CD8-positive, alpha-beta memory T cell (primary cell): Measurements from ENCODE around the gene FITM1. TPM values are rescaled to one million over a fixed set of nuclear protein-coding genes. Genes with fewer than 3 reads are reported as not detected.
"Not testable (repeated sequence)": the region's sequence is repeated elsewhere in the genome, so short reads cannot be mapped to it uniquely, and the experiment has no call there.

Source experiments
- CTCF ChIA-PET: fragments of 350-600 bp; sonication (Branson Sonifier 250); formaldehyde crosslinking; loops from one replicate; lab custom pipeline; 2021; ENCODE audit warnings: antibody characterized with exemption; lab: Charles Lee
- POLR2A ChIA-PET: fragments of 350-600 bp; sonication (Branson Sonifier 250); formaldehyde crosslinking; loops from one replicate; lab custom pipeline; 2021; ENCODE audit warnings: antibody characterized with exemption; lab: Charles Lee
- DNase-seq, 5 donors: peaks; one replicate each; pipeline versions ENCODE4 v3.0.0 to v3.0.0-alpha.2; 2020 to 2022; ENCODE audit warnings: mixed read lengths in 1 of 5
- H3K27ac ChIP-seq: one replicate; pipeline ENCODE4 v1.7.0; 2013; ENCODE audit warnings: low read depth, mild to moderate bottlenecking, low read length, moderate library complexity
- H3K27me3 ChIP-seq: 2 replicates; pipeline ENCODE4 v1.7.0; 2013; ENCODE audit warnings: low read length, mild to moderate bottlenecking; ENCODE audit not compliant: insufficient read depth, poor library complexity, severe bottlenecking
- H3K36me3 ChIP-seq: 2 replicates; pipeline ENCODE4 v1.7.0; 2013; ENCODE audit warnings: mild to moderate bottlenecking, low read length, moderate library complexity; ENCODE audit not compliant: insufficient read depth
- H3K4me1 ChIP-seq: 2 replicates; pipeline ENCODE4 v1.7.0; 2013; ENCODE audit warnings: mild to moderate bottlenecking, low read length, moderate library complexity; ENCODE audit not compliant: insufficient read depth
- H3K4me3 ChIP-seq: 2 replicates; pipeline ENCODE4 v1.7.0; 2013; ENCODE audit warnings: mild to moderate bottlenecking, low read length
- H3K9me3 ChIP-seq: 2 replicates; pipeline ENCODE4 v1.7.0; 2013; ENCODE audit warnings: mild to moderate bottlenecking, low read length
- H3K27ac Mint-ChIP-seq, 8 donors: one replicate each; pipeline ENCODE4 v1.8.0; 2020 to 2021; ENCODE audit warnings: mixed read lengths in 8 of 8, mild to moderate bottlenecking in 6 of 8, inconsistent platforms in 3 of 8, moderate library complexity in 3 of 8
- H3K27me3 Mint-ChIP-seq, 2 donors: one replicate each; pipeline ENCODE4 v1.8.0; 2020 to 2021; ENCODE audit warnings: mixed read lengths in 2 of 2, mild to moderate bottlenecking in 1 of 2, moderate library complexity in 1 of 2
- H3K36me3 Mint-ChIP-seq, 3 donors: one replicate each; pipeline ENCODE4 v1.8.0; 2020 to 2021; ENCODE audit warnings: mixed read lengths in 3 of 3, inconsistent platforms in 1 of 3, mild to moderate bottlenecking in 1 of 3
- H3K4me1 Mint-ChIP-seq, 3 donors: one replicate each; pipeline ENCODE4 v1.8.0; 2020 to 2021; ENCODE audit warnings: mixed read lengths in 3 of 3, inconsistent platforms in 1 of 3, mild to moderate bottlenecking in 1 of 3
- H3K4me3 Mint-ChIP-seq, 7 donors: one replicate each; pipeline ENCODE4 v1.8.0; 2020 to 2021; ENCODE audit warnings: mixed read lengths in 7 of 7, mild to moderate bottlenecking in 6 of 7, moderate library complexity in 4 of 7, inconsistent platforms in 2 of 7
- H3K9me3 Mint-ChIP-seq, 5 donors: one replicate each; pipeline ENCODE4 v1.8.0; 2020 to 2022; ENCODE audit warnings: mixed read lengths in 5 of 5, mild to moderate bottlenecking in 3 of 5, moderate library complexity in 2 of 5, inconsistent platforms in 1 of 5
- polyA plus RNA-seq: library from polyadenylated mRNA; unstranded; fragments of 300-500 nt; fragmentation: Illumina TruSeq; gene quantifications from one replicate; pipeline ENCODE4 v1.2.3, GENCODE V29; 2021
- total RNA-seq, 2 experiments: library from RNA; stranded (reverse); gene quantifications; one replicate each; pipeline ENCODE4 v1.2.3, GENCODE V29; 2021

Gene FITM1
- total and polyA plus RNA-seq, 3 experiments from 2014 or later, result 0.58 to 1.1 TPM; not detected in 1

DNA sequence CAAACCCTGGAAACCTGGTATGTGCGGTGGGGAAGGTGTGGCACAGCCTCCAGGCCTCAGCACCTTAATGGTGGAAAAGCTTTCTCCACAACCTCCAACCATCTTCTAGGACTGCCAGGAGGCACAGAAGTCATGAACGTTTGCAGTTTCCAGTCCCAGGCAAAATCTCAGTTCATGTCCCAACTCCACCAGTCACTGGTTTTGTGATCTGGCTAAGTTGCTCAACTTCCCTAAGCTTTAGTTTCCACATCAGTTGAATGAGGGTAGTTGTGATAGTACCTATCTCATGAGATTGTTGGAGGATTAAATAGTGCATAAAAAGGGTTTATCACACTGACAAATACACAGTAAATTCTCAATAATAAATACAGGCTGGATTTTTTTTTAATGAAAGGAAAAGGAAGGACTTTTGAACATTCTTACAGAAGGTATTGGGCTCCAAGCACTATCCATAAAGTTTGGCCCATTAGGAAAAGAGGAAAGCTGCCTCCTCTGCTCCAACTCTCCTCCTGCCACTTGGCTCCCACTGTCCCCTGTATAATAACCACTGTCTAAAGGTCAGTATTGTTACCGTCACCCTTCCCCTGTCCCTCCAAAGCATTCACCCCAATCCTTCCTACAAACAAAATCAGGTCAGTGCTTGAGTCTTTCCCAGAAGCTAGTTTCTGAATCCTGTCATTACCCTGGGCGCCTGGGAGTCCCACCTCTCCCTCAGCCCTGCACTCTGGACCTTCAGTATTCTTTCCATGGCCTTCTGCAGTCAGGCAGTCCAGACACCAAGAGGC is 30.1 kb upstream of the FITM1 start:
- no peaks in the 10 kb centered on the region for H3K27me3 ChIP-seq
- Mint-ChIP-seq H3K4me1 (peaks cover 9 to 10% (median 9%) of the 10 kb centered on the region in 3 donors), H3K27me3 (no peaks in the 10 kb centered on the region), H3K9me3 (no peaks in the 10 kb centered on the region), H3K36me3 (peaks cover 3 to 64% (median 13%) of the 10 kb centered on the region in 3 donors), H3K27ac (peak overlapping the region in 3 of 8 donors; percentile 18 to 88 (median 85)), H3K4me3 (no peak overlapping the region)
- H3K27ac ChIP-seq, result no peak overlapping the region
- peaks cover 6% of the 10 kb centered on the region for H3K4me1 ChIP-seq
- no peak overlapping the region for H3K4me3 ChIP-seq
- DNase-seq, result no peak
- H3K36me3 ChIP-seq, result peaks cover 6% of the 10 kb centered on the region
- ChIA-PET POLR2A (no interaction called here), CTCF (interaction anchor here (1.2 to 11.6 kb wide), 2 partner anchors 7 to 8 kb away, joined by 6 to 185 read pairs; partner anchors contain the start of gene PCK2)
- H3K9me3 ChIP-seq, result no peaks in the 10 kb centered on the region

DNA sequence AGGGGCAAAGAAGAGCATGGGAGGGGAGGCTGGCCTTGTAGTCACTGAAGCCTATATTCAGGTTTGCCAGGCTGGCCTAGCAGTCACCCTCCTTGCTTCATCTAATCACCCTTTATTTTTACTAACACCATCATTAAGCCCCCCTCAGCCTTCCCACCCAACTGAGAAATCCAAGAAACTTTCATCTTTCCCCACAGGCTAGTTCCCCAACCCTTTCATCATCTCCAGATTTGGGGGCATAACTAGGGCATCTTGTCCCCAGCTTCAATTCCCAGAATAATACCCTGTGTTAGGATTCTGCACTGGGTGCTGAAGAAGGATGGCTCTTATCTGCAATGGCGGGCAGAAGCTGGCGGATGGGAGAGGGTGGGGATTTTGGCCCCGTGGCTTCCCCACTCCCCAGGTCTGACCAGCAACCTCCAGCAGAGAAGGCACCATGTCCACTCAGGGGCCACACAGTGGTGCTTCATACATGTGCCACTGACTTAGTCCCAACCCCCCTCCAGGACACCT is 29.4 kb upstream of the FITM1 start:
- Mint-ChIP-seq H3K4me1 (peaks cover 3 to 5% (median 4%) of the 10 kb centered on the region in 3 donors), H3K36me3 (peaks cover 3 to 62% (median 13%) of the 10 kb centered on the region in 3 donors), H3K4me3 (no peak overlapping the region), H3K27me3 (no peaks in the 10 kb centered on the region), H3K9me3 (no peaks in the 10 kb centered on the region), H3K27ac (peak overlapping the region in 3 of 8 donors; percentile 39 to 85 (median 82))
- ChIA-PET POLR2A (no interaction called here), CTCF (interaction anchor here (1.2 to 11.6 kb wide), 2 partner anchors 7 to 8 kb away, joined by 6 to 185 read pairs; partner anchors contain the start of gene PCK2)
- Histone ChIP-seq H3K27me3 (no peaks in the 10 kb centered on the region), H3K9me3 (no peaks in the 10 kb centered on the region), H3K4me3 (no peak overlapping the region), H3K27ac (no peak overlapping the region), H3K36me3 (peaks cover 6% of the 10 kb centered on the region), H3K4me1 (no peaks in the 10 kb centered on the region)
- DNase-seq, result no peak

DNA sequence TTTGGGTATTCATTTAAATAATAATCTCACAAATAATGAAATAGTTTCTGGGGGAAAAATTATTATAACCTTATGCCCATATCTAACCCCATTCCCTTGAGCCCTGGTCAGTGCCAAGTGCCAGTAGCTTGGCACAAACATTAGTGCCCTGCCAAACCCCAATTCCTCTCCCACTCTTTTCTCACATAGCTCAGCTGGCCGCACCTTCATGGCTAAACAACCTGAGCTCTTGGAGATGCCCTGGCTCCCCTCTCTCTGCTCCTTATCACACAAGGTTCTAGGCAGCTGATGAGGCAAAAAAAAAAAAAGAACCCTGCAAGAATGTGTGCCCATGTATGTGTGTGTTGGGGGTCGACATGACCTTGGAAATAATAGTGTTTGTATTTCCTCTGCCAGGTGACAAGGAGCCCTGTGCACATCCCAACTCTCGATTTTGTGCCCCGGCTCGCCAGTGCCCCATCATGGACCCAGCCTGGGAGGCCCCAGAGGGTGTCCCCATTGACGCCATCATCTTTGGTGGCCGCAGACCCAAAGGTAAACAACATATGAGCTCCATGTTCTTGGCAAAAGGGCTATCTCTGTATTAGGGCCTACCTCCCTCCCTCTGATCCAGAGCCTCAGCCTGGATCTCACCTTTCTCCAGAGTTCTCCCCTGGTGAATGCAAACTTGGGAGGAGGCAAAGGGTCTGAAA is 28.0 kb upstream of the FITM1 start:
- ChIA-PET CTCF (interaction anchor here (1.0 to 11.6 kb wide), 2 partner anchors 9 to 44 kb away, joined by 3 to 185 read pairs; partner anchors contain the start of gene PCK2), POLR2A (interaction anchor here (0.5 to 0.7 kb wide), 2 partner anchors 25 to 230 kb away, joined by 4 read pairs; no protein-coding TSS in a partner anchor)
- H3K27ac ChIP-seq, result no peak overlapping the region
- Mint-ChIP-seq H3K27me3 (no peaks in the 10 kb centered on the region), H3K4me1 (no peaks in the 10 kb centered on the region), H3K9me3 (no peaks in the 10 kb centered on the region), H3K4me3 (no peak overlapping the region), H3K36me3 (peaks cover 3 to 59% (median 13%) of the 10 kb centered on the region in 3 donors), H3K27ac (no peak overlapping the region)
- H3K9me3 ChIP-seq, result no peaks in the 10 kb centered on the region
- DNase-seq, result no peak
- no peak overlapping the region for H3K4me3 ChIP-seq
- no peaks in the 10 kb centered on the region for H3K4me1 ChIP-seq
- H3K36me3 ChIP-seq, result peaks cover 6% of the 10 kb centered on the region
- H3K27me3 ChIP-seq, result no peaks in the 10 kb centered on the region

DNA sequence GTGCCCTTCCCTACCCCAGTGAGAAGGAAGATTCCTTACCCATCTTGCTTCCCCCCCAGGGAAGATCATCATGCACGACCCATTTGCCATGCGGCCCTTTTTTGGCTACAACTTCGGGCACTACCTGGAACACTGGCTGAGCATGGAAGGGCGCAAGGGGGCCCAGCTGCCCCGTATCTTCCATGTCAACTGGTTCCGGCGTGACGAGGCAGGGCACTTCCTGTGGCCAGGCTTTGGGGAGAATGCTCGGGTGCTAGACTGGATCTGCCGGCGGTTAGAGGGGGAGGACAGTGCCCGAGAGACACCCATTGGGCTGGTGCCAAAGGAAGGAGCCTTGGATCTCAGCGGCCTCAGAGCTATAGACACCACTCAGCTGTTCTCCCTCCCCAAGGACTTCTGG is 27.0 kb upstream of the FITM1 start:
- no peak for DNase-seq
- peaks cover 3 to 54% (median 13%) of the 10 kb centered on the region in 3 donors for H3K36me3 Mint-ChIP-seq
- H3K4me1 Mint-ChIP-seq, result peaks cover under 1 to 4% (median 2%) of the 10 kb centered on the region in 3 donors
- Histone ChIP-seq H3K4me3 (no peak overlapping the region), H3K27me3 (no peaks in the 10 kb centered on the region), H3K4me1 (peaks cover 1% of the 10 kb centered on the region), H3K27ac (no peak overlapping the region), H3K36me3 (peaks cover 6% of the 10 kb centered on the region), H3K9me3 (no peaks in the 10 kb centered on the region)
- H3K27me3 Mint-ChIP-seq, result no peaks in the 10 kb centered on the region
- H3K27ac Mint-ChIP-seq, result peak overlapping the region in 1 of 8 donors; percentile 50
- POLR2A ChIA-PET, result no interaction called here
- no peak overlapping the region for H3K4me3 Mint-ChIP-seq
- CTCF ChIA-PET, result interaction anchor here (0.9 to 11.6 kb wide), 2 partner anchors 10 to 52 kb away, joined by 3 to 185 read pairs; partner anchors contain the start of genes CARMIL3 and PCK2
- H3K9me3 Mint-ChIP-seq, result no peaks in the 10 kb centered on the region

DNA sequence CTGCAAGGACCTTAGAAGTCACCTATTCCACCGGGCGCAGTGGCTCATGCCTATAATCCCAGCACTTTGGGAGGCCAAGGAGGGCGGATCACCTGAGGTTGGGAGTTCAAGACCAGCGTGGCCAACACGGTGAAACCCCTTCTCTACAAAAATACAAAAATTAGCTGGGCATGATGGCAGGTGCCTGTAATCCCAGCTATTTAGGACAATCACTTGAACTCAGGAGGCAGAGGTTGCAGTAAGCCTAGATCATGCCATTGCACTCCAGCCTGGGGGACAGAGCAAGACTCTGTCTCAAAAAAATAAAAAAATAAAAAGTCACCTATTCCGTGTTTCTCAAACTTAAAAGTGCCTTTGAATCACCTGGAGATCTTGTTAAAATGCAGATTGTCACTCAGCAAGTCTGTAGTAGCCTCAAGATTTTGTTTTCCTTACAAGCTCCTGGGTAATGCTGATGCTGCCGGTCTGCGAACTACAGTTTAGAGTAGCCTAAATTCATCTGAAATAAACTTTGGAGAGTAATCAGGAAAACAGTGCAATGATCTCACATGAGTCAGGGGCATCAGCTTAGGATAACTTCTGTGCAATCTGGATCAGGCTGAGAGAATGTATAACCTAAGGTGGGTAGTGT is 24.7 kb upstream of the FITM1 start:
- CTCF ChIA-PET, result interaction anchor here (1.3 to 11.6 kb wide), 3 partner anchors 12 to 55 kb away, joined by 4 to 185 read pairs (median 114); partner anchors contain the start of genes IRF9 and PCK2
- DNase-seq, H3K36me3 ChIP-seq, H3K4me3 Mint-ChIP-seq, H3K9me3 ChIP-seq, H3K27me3 Mint-ChIP-seq, H3K9me3 Mint-ChIP-seq, H3K27me3 ChIP-seq, POLR2A ChIA-PET, H3K27ac ChIP-seq, H3K27ac Mint-ChIP-seq, H3K4me3 ChIP-seq: not testable (repeated sequence)
- H3K4me1 ChIP-seq, result peaks cover 12% of the 10 kb centered on the region
- Mint-ChIP-seq H3K36me3 (peaks cover 3 to 34% (median 8%) of the 10 kb centered on the region in 3 donors), H3K4me1 (peaks cover 8 to 14% (median 9%) of the 10 kb centered on the region in 3 donors)

DNA sequence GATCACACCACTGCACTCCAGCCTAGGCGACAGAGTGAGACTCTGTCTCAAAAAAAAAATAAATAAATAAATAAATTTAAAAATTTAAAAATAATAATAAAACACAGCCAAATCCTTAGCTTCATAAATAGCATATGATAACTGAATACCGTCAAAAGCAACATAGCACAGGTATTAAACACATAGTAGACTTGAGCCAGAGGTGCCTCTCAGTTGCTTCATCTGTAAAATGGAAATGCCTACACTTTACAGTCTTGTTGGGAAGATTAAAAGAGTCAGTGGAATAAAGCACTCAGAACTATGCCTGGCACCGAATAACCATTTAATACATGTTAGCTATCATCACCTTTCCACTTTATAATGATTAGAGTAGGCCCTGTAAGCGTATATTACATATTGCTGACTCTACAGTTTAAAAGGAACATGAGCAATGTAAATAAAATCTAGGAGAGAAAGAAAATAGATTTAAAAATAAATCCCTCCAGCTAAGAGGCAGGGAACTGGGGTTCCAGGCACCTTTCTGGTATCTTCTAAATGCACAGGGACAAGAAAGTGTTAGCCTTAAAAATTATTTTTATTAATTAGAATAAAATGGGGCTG is 23.7 kb upstream of the FITM1 start:
- H3K36me3 ChIP-seq, result peaks cover 6% of the 10 kb centered on the region
- CTCF ChIA-PET, result interaction anchor here (0.8 to 11.6 kb wide), 10 partner anchors 8 to 191 kb away, joined by 3 to 185 read pairs (median 4); partner anchors contain the start of genes DCAF11, IRF9, NRL and PCK2
- Mint-ChIP-seq H3K36me3 (peaks cover 3 to 26% (median 5%) of the 10 kb centered on the region in 3 donors), H3K4me1 (peaks cover 8 to 14% (median 9%) of the 10 kb centered on the region in 3 donors), H3K4me3 (no peak overlapping the region), H3K27ac (peak overlapping the region in 1 of 8 donors; percentile 26), H3K27me3 (no peaks in the 10 kb centered on the region), H3K9me3 (no peaks in the 10 kb centered on the region)
- DNase-seq, result no peak
- H3K27me3 ChIP-seq, result no peaks in the 10 kb centered on the region
- no peak overlapping the region for H3K4me3 ChIP-seq
- H3K4me1 ChIP-seq, result peaks cover 12% of the 10 kb centered on the region
- no peaks in the 10 kb centered on the region for H3K9me3 ChIP-seq
- no peak overlapping the region for H3K27ac ChIP-seq
- POLR2A ChIA-PET, result no interaction called here

DNA sequence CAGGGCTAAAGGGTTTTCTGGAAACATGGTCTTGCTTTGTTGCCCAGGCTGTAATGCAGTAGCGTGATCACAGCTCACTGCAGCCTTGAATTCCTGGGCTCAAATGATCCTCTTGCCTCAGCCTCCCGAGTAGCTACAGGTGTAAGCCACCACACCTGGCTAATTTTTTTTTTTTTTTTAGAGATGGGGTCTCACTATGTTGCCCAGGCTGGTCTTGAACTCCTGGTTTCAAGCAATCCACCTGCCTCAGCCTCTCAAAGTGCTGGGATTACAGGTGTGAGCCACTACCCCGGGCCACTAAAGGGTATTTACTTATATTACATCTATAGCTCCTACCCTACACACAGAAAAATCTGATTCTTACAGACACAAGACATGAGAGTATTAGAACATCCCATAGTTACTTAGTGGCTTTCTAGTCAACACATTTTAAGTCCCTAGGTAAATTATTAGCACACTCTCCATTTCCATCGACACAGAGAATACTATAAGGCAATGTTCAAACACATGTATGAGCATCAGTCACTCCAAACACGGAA is 22.1 kb upstream of the FITM1 start:
- peak overlapping the region in 2 of 7 donors; percentile 4 to 56 for H3K4me3 Mint-ChIP-seq
- no peak overlapping the region for H3K27ac ChIP-seq
- no peak overlapping the region for H3K4me3 ChIP-seq
- peaks cover 6% of the 10 kb centered on the region for H3K36me3 ChIP-seq
- peaks cover 15% of the 10 kb centered on the region for H3K4me1 ChIP-seq
- H3K27me3 ChIP-seq, result no peaks in the 10 kb centered on the region
- H3K9me3 Mint-ChIP-seq, result no peaks in the 10 kb centered on the region
- ChIA-PET CTCF (interaction anchor here (0.6 to 11.6 kb wide), 38 partner anchors 8 to 476 kb away, joined by 3 to 185 read pairs (median 6); partner anchors contain the start of genes CARMIL3, DHRS4L2, EMC9 and FITM1), POLR2A (interaction anchor here (0.7 to 2.9 kb wide), 7 partner anchors 14 to 1342 kb away, joined by 3 to 26 read pairs (median 5); partner anchors contain the start of genes PCK2 and PSME2)
- DNase-seq, result no peak
- peaks cover 0 to 14% (median 2%) of the 10 kb centered on the region in 3 donors for H3K36me3 Mint-ChIP-seq
- peaks cover 9 to 14% (median 10%) of the 10 kb centered on the region in 3 donors for H3K4me1 Mint-ChIP-seq
- H3K9me3 ChIP-seq, result no peaks in the 10 kb centered on the region
- H3K27me3 Mint-ChIP-seq, result no peaks in the 10 kb centered on the region
- H3K27ac Mint-ChIP-seq, result peak overlapping the region; percentile 79 to 97 (median 94)
